Measurements from ENCODE around the gene THSD4.

THSD4 gene

GRCh38 chr15:71627604-71628003 lies 512.3 kb downstream of the THSD4 start:
- H3K27ac ChIP-seq, result peak overlapping the region; percentile 67
- no peak for TF ChIP-seq ZFX (IDR thresholded peaks at IDR 0.05)
- TF ChIP-seq CTCF (conservative IDR thresholded peaks at IDR 0.05), result no peak

GRCh38 chr15:71628988-71629770 lies 513.9 kb downstream of the THSD4 start:
- TF ChIP-seq ZFX (IDR thresholded peaks at IDR 0.05), result no peak
- no peak for TF ChIP-seq CTCF (conservative IDR thresholded peaks at IDR 0.05)
- H3K27ac ChIP-seq, result no peak overlapping the region

- H3K27ac ChIP-seq, result no peak overlapping the region
Observed at GRCh38 chr15:71629781-71630474, 514.7 kb downstream of the THSD4 start.

GRCh38 chr15:71630475-71630809 lies 515.2 kb downstream of the THSD4 start:
- TF ChIP-seq CTCF (conservative IDR thresholded peaks at IDR 0.05), result no peak
- TF ChIP-seq ZFX (IDR thresholded peaks at IDR 0.05), result no peak
- no peak overlapping the region for H3K27ac ChIP-seq

More at GRCh38 chr15:71629781-71630474, 514.7 kb downstream of the THSD4 start:
- TF ChIP-seq ZFX (IDR thresholded peaks at IDR 0.05), result no peak
- no peak for TF ChIP-seq CTCF (conservative IDR thresholded peaks at IDR 0.05)

- no peak overlapping the region for H3K27ac ChIP-seq
- TF ChIP-seq ZFX (IDR thresholded peaks at IDR 0.05), result no peak
- TF ChIP-seq CTCF (conservative IDR thresholded peaks at IDR 0.05), result no peak
Observed at GRCh38 chr15:71632576-71633195, 517.4 kb downstream of the THSD4 start.

- TF ChIP-seq CTCF (conservative IDR thresholded peaks at IDR 0.05) (no peak), ZFX (IDR thresholded peaks at IDR 0.05) (no peak)
- H3K27ac ChIP-seq, result no peak overlapping the region
Observed at GRCh38 chr15:71634820-71635560, 519.7 kb downstream of the THSD4 start.

All from C4-2B (cell line).